Choroid plexus epithelial cell (primary cell): ENCODE measurements around the gene LHX6.

Experiments used
- DNase-seq: peaks from one replicate; pipeline ENCODE4 v3.0.0-alpha.2; 2010; ENCODE audit warnings: low read depth
- H3K4me3 ChIP-seq: 2 replicates; pipeline ENCODE4 v1.5.1; 2011; ENCODE audit warnings: low read depth, mild to moderate bottlenecking, control low read depth, low read length, moderate library complexity
- TF ChIP-seq, protein P1 (sequence below): conservative IDR thresholded peaks from 2 replicates; pipeline ENCODE4 v1.5.1; 2011; ENCODE audit warnings: low read depth, mild to moderate bottlenecking, control low read depth, inconsistent platforms, low read length, moderate library complexity

Gene LHX6

DNA sequence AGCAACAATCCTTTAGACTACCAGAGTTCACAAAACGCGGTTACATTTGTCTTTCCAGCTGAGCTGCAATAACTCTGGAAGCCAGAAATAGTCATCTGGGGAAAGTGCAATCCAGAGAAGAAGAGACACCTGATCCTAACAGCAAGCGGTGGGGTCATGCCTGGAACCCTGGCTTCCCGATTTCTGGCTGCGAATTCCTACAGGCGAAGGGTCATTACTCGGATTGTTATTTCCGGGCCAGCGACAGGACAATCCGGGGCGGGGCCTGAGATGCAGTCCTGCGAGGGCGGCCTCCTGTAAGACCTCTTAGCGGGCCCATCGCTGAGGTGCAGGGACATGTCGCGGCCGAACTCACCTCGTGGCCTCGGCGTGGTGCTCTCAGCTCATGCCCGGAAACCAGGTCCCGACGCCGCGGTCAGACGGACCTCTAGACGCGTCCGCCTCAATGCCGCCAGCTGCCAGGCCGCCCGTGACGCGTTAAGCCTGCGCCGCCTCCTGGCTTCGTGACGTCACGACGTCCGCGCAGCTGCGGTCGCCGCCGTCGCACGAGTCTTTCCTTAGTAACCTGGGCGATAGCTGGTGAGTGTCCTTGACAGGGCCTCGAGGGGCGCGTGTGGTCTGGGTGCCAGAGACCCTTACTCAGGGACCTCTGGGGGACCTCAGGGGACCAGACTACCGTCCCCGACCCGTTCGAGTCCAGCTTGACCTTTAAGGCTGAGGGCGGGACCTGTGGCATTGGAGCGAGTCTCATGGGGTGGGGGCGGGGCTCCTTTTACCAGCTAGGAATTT is 35.8 kb upstream of the LHX6 start, which contains the start of the genes MRRF and RBM18:
TSS of gene MRRF (plus strand) at position 523 of the 789 bp plus-strand sequence. CDS start 6,010 bp downstream, outside the sequence.
TSS of gene RBM18 (minus strand) at position 481 of the 789 bp plus-strand sequence. CDS start 3,348 bp downstream, outside the sequence.
- H3K4me3 ChIP-seq: peak within 1 kb of the TSS; percentile 96
- DNase-seq: peak; percentile 91
- TF ChIP-seq, protein P1, sequence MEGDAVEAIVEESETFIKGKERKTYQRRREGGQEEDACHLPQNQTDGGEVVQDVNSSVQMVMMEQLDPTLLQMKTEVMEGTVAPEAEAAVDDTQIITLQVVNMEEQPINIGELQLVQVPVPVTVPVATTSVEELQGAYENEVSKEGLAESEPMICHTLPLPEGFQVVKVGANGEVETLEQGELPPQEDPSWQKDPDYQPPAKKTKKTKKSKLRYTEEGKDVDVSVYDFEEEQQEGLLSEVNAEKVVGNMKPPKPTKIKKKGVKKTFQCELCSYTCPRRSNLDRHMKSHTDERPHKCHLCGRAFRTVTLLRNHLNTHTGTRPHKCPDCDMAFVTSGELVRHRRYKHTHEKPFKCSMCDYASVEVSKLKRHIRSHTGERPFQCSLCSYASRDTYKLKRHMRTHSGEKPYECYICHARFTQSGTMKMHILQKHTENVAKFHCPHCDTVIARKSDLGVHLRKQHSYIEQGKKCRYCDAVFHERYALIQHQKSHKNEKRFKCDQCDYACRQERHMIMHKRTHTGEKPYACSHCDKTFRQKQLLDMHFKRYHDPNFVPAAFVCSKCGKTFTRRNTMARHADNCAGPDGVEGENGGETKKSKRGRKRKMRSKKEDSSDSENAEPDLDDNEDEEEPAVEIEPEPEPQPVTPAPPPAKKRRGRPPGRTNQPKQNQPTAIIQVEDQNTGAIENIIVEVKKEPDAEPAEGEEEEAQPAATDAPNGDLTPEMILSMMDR: no peak

DNA sequence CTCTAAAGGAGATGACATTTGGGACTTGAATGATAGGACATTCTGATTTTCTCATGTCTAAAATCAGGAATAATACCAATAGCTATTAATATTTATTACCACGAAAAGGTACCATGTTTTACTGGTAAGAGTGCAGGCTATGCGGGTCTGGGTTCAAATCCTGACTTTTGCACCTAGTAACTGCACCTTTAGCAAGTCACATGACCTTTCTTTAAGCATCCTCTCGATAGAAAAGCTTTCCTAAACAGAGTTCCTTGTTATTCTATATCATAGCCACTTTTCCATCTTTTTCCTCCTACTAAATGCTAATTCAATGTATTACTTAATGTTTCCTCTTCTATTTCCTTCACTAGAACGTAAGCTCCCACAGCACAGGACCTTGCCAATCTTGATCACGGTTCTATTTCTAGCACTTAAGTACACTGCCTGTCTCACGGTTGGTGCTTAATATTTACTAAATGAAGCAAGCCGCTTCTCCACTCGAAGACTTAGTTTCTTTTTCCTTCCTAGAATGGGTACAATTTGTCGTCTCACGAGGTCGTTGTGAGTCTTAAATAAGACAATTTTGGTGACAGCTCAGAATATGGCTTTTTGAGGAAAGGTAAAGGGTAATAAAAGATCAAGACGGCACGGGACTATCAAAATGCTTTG is 35.1 kb upstream of the LHX6 start:
- TF ChIP-seq, protein P1: no peak
- peak overlapping the region; percentile 96 for H3K4me3 ChIP-seq
- peak; percentile 40 for DNase-seq

DNA sequence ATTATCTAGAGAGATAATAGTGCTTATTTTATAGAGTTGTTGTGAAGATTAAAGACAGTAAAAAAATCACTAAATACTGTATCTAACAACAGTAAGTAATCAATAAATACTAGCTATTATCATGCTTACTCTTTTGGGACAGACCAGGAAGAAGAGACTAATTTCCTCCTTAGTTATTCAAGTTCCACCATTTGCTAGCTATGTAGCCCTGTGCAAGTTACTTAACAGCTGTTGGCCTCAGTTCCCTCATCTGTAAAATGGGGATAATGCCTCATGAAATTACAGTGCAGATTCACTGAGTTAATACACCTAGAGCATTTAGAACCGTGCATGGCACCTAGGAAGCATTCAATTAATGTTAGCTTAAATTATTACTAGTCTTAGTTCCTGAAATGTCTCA is 33.3 kb upstream of the LHX6 start:
- DNase-seq: no peak
- H3K4me3 ChIP-seq: no peak overlapping the region
- TF ChIP-seq, protein P1: no peak

DNA sequence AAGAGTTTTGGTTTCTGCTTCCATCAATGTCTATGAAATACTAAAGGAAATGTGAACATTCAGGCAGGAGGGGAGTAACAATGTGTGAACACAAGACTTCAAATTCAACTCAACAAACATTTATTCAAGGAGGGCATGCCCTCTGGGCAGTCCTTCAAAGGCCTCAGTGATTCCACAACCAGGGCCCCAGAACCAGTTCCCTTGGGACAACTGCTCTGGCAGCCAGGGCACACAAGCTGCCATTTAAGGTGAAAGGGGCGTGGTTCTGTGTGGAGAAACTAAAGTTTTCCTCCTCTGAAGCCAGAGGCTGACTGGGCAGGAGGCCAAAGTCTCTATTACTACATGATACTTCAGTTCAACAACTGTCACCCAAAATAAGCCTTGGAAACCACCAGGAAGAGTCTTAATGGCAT is 32.7 kb upstream of the LHX6 start:
- TF ChIP-seq, protein P1: no peak
- DNase-seq: peak; percentile 75
- no peak overlapping the region for H3K4me3 ChIP-seq

DNA sequence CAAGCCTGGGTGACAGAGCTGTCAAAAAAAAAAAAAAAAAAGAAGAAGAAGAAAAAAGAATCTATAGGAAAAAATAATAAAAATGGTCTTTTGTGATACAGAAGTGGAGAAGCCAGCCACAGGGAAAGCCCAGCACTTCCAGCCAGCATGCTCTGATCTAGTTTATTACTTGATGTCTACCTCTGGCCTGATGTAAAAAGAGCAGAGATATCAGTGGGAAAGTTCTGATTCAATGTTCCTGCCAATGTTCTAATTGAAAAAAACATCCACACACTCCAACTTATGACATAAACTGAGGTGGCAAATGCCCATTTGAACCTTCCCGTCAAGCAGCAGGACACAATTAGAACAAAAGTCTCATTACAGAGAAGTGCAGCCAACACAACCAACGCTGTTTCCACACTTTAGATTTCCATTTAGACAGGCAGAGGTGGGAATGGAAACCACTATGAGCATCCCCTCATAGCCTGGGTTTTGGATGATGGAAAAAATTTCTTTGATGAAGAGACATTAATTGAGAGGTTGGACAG is 30.2 kb upstream of the LHX6 start:
- TF ChIP-seq, protein P1: no peak
- no peak overlapping the region for H3K4me3 ChIP-seq
- no peak for DNase-seq

DNA sequence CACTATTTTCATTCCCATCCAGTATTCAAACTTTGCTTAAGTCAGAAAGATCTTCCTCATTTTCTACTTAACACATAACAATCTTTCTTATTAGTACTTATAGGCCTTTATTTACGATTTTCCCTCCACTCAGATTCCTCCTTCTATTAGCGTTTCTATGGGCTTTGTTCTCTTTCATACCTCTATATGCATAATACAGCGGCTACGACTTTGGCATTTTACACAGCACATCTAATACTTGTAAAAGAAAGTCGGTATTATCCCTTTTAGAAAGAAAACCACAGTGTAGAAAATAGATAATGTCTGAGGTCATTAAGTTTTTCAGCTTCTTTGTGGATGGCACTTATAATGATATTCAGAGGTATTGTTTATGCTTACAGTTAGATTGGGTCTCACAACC is 27.4 kb upstream of the LHX6 start:
- DNase-seq: no peak
- H3K4me3 ChIP-seq: no peak overlapping the region
- TF ChIP-seq, protein P1: no peak
